Activated CD8-positive, alpha-beta memory T cell treated with anti-CD3 and anti-CD28 coated beads, Interleukin-2, amount 10 ng/mL, durations not matched to agents 7 days and 5 days (primary cell): ENCODE results near the gene CAPN12. TPM values are rescaled to one million over a fixed set of nuclear protein-coding genes. Genes with fewer than 3 reads are reported as not detected.
"Not testable (repeated sequence)": the region's sequence is repeated elsewhere in the genome, so short reads cannot be mapped to it uniquely, and the experiment has no call there.

Experiments used
- ATAC-seq: fragments of 150-1000 bp; cut with Tn5 transposase; one replicate; pipeline ENCODE4 v1.10.0; 2021; ENCODE audit warnings: moderate library complexity
- CTCF ChIA-PET: fragments of 350-600 bp; sonication (Branson Sonifier 250); formaldehyde crosslinking; loops from one replicate; lab custom pipeline; 2021; ENCODE audit warnings: antibody characterized with exemption; lab: Charles Lee
- DNase-seq: peaks from one replicate; pipeline ENCODE4 v3.0.0-alpha.2; 2020
- H3K27ac Mint-ChIP-seq: one replicate; pipeline ENCODE4 v1.8.0; 2021; ENCODE audit warnings: mild to moderate bottlenecking, mixed read lengths
- H3K27me3 Mint-ChIP-seq: one replicate; pipeline ENCODE4 v1.8.0; 2021; ENCODE audit warnings: mixed read lengths
- H3K36me3 Mint-ChIP-seq: one replicate; pipeline ENCODE4 v1.8.0; 2021; ENCODE audit warnings: mild to moderate bottlenecking, mixed read lengths
- H3K4me1 Mint-ChIP-seq: one replicate; pipeline ENCODE4 v1.8.0; 2021; ENCODE audit warnings: mixed read lengths
- H3K4me3 Mint-ChIP-seq: one replicate; pipeline ENCODE4 v1.8.0; 2021; ENCODE audit warnings: mild to moderate bottlenecking, moderate library complexity, mixed read lengths
- H3K9me3 Mint-ChIP-seq: one replicate; pipeline ENCODE4 v1.8.0; 2022; ENCODE audit warnings: low read depth, mixed read lengths
- total RNA-seq, 2 experiments: library from RNA; stranded (reverse); gene quantifications; one replicate each; pipeline ENCODE4 v1.2.3, GENCODE V29; 2021

The CAPN12 gene
- total RNA-seq = 10 to 100 TPM in 1 of 2 experiments, 1 to 10 TPM in 1; 8.4 to 17.5 TPM

- Mint-ChIP-seq H3K9me3 (no peaks in the 10 kb centered on the region), H3K27ac (no peak within 1 kb of the TSS), H3K4me1 (peaks cover 7% of the 10 kb centered on the region), H3K4me3 (no peak within 1 kb of the TSS), H3K36me3 (no peaks in the 10 kb centered on the region), H3K27me3 (peaks cover 2% of the 10 kb centered on the region)
- CTCF ChIA-PET = no interaction called here
- DNase-seq (no peak), ATAC-seq (no peak)
These were observed at the start of gene CAPN12 for GRCh38 chr19:38744298-38744681. Gene CAPN12, minus strand, starts transcription at chr19:38744474. Its CDS starts 309 bp downstream, at chr19:38744165.

DNA sequence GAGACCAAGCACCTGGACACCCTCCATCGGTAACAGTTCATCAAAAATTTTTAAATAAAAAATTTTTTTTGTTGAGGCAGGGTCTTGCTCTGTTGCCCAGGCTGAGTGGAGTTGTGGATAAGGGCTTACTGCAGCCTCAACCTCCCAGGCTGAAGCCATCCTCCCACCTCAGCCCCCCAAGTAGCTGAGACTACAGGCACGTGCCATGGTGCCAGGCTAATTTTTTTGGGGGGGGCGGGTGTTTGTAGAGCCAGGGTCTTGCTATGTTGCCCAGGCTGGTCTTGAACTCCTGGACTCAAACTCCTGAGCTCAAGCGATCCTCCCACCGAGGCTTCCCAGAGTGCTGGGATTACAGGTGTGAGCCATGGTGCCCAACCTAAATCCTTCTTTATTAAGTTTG, 49.4 kb upstream of the CAPN12 start:
- DNase-seq = no peak
- no peak for ATAC-seq
- Mint-ChIP-seq H3K36me3 (no peaks in the 10 kb centered on the region), H3K4me1 (peaks cover 5% of the 10 kb centered on the region), H3K4me3 (no peak overlapping the region), H3K9me3 (no peaks in the 10 kb centered on the region), H3K27ac (no peak overlapping the region), H3K27me3 (peaks cover 6% of the 10 kb centered on the region)
- CTCF ChIA-PET = interaction anchor here (3.0 kb wide), 1 partner anchor 24 kb away, joined by 9 read pairs; no protein-coding TSS in a partner anchor

DNA sequence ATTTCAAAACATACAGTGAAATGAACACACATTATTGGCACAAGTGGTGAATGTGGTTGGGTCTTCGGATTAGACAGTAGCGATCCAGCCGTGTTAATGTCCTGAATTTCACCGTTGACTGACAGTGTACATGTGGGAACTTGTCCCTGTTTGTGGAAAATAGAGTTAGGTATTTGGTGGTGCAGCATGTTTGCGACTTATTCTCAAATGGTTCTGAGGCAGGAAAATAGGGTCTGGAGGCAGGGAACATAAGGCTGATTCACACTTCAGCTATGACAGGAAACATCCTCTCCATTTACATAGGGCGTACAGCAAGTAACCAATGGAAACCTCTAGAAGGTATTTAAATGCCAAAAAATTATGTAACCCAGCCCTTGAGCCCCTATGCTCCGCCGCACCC, 48.9 kb upstream of the CAPN12 start:
- H3K36me3 Mint-ChIP-seq = no peaks in the 10 kb centered on the region
- peaks cover 6% of the 10 kb centered on the region for H3K27me3 Mint-ChIP-seq
- ATAC-seq = no peak
- H3K4me1 Mint-ChIP-seq = peaks cover 5% of the 10 kb centered on the region
- no peak overlapping the region for H3K27ac Mint-ChIP-seq
- H3K4me3 Mint-ChIP-seq = peak overlapping the region; percentile 5
- H3K9me3 Mint-ChIP-seq = no peaks in the 10 kb centered on the region
- no peak for DNase-seq
- CTCF ChIA-PET = interaction anchor here (0.7 to 3.0 kb wide), 4 partner anchors 9 to 137 kb away, joined by 3 to 9 read pairs (median 5); partner anchors contain the start of genes MRPS12 and SARS2

DNA sequence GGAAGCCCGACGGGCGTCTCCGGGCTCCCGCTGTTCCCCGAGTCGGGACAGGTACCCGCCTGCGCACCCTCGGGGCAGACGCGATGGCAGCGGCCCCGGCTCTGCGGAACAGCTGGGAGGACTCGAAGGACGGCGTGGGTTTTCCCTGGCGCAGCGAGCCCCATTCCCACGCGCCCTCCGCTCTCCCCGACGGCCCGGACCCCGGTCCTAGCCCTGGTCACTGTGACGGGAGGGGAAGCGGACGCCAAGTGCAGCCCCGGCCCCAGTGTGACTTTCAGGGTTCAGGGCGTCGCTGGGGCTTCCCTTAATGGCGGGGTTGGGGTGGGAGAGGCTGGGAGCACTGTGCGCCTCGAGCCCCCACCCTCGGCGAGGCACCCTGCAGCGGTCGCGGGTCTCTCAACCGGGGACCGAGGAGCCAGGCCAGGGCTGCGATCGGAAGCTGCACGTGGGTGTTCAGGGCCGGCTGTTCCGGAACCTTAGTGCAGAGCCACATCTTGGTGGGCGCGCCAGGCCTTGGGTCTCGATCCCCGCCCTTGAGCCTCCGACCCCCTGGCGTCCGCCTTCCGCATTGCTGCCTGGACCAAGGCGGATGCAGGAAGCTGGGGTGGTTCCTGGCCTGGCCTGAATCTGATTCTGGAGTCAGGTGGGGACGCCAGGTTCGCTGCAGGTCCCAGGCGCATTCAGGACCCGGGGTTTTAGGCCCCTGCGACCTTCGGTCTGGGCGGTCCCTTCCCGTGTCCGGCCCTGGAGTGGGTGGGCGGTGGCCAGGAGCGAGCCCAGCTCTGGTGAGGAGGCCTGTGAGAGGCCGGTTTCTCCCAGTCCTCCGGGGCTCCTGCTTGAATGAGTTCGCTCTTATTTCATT, 48.2 kb upstream of the CAPN12 start:
- Mint-ChIP-seq H3K36me3 (no peaks in the 10 kb centered on the region), H3K27ac (no peak overlapping the region), H3K4me1 (peaks cover 5% of the 10 kb centered on the region), H3K27me3 (peaks cover 6% of the 10 kb centered on the region), H3K9me3 (no peaks in the 10 kb centered on the region), H3K4me3 (peak overlapping the region; percentile 30)
- peak; percentile 59 for DNase-seq
- ATAC-seq = peak; percentile 47
- CTCF ChIA-PET = interaction anchor here (0.7 to 3.0 kb wide), 4 partner anchors 10 to 138 kb away, joined by 3 to 9 read pairs (median 5); partner anchors contain the start of genes MRPS12 and SARS2

DNA sequence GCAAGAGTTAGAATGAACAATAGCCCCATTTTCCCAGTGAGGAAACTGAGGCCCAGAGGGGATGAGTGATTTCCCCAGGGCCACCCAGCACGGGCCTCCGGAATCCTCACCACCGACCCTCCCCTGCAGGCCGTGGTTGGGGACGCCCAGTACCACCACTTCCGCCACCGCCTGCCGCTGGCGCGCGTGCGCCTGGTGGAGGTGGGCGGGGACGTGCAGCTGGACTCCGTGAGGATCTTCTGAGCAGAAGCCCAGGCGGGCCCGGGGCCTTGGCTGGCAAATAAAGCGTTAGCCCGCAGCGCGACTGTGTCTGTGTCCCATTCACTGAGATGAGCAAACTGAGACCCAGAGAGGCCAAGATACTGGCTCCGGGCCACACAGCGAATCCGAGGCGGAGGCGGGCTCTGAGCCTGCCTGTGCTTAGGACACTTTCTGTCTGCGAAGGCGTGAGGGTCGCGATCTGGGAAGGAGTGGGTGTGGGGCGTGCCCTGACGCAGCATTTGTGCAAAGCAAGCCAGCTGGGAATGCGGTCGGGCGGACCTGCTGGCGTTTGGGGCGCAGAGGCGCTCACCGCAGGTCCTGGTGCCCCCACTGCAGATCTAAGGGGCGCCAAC, 47.3 kb upstream of the CAPN12 start:
- H3K4me3 Mint-ChIP-seq, CTCF ChIA-PET, H3K27me3 Mint-ChIP-seq, H3K36me3 Mint-ChIP-seq, DNase-seq, H3K4me1 Mint-ChIP-seq, H3K27ac Mint-ChIP-seq, H3K9me3 Mint-ChIP-seq: not testable (repeated sequence)
- ATAC-seq = peak; percentile 95

- H3K9me3 Mint-ChIP-seq, H3K4me1 Mint-ChIP-seq, ATAC-seq, H3K4me3 Mint-ChIP-seq, H3K27ac Mint-ChIP-seq, DNase-seq, H3K27me3 Mint-ChIP-seq, H3K36me3 Mint-ChIP-seq, CTCF ChIA-PET: not testable (repeated sequence)
These were observed 46.5 kb upstream of the CAPN12 start for GRCh38 chr19:38790507-38791403.

- Mint-ChIP-seq H3K4me3 (no peak within 1 kb of the TSS), H3K36me3 (no peaks in the 10 kb centered on the region), H3K9me3 (no peaks in the 10 kb centered on the region), H3K27ac (peak within 1 kb of the TSS; percentile 8), H3K27me3 (peaks cover 3% of the 10 kb centered on the region), H3K4me1 (peaks cover 8% of the 10 kb centered on the region)
- no peak for DNase-seq
- CTCF ChIA-PET = no interaction called here
- ATAC-seq = no peak
These were observed 44.4 kb upstream of the CAPN12 start, which contains the start of gene LGALS7B for GRCh38 chr19:38788478-38789243. Gene LGALS7B, plus strand, starts transcription at chr19:38789200. Its CDS starts 27 bp downstream, at chr19:38789227.

DNA sequence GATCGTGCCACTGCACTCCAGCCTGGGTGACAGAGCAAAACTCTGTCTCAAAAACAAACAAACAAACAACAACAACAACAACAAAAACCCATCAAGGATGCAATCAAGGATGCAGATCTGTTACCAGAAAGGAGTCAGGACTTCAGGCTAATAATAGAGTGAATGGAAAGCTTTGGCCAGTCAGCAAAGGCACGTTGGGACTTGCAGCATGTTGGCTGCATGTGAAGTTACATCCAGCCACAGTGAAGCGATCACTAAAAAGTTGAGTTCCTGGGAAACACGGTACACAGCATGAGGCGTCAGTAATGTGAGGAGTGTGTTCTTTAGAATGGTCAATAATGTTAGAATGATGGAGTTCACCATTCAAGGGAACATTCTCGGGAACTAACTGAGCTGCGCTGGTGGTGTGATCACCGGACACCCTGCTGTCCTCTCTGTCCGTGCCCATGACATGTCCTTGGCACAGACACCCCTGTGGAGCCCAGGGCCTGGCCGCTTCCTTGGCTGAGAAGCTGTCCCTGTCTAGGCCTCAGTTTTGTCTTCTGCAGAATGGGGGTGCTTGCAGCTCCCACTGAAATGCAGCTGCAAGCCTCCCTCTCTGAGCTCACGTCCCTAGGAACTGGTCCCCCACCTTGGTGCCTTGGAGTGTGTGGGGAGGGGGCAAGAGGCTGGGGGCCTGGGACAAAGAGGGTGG, 42.4 kb upstream of the CAPN12 start:
- ATAC-seq (no peak), DNase-seq (no peak)
- H3K4me1 Mint-ChIP-seq = peaks cover 5% of the 10 kb centered on the region
- H3K27ac Mint-ChIP-seq = no peak overlapping the region
- H3K9me3 Mint-ChIP-seq = no peaks in the 10 kb centered on the region
- CTCF ChIA-PET = interaction anchor here (0.6 to 0.7 kb wide), 2 partner anchors 17 to 114 kb away, joined by 3 read pairs; no protein-coding TSS in a partner anchor
- no peaks in the 10 kb centered on the region for H3K36me3 Mint-ChIP-seq
- H3K4me3 Mint-ChIP-seq = no peak overlapping the region
- H3K27me3 Mint-ChIP-seq = peaks cover under 1% of the 10 kb centered on the region

- not testable (repeated sequence) for H3K4me3 Mint-ChIP-seq, H3K27ac Mint-ChIP-seq, H3K36me3 Mint-ChIP-seq, H3K27me3 Mint-ChIP-seq, H3K4me1 Mint-ChIP-seq, ATAC-seq, DNase-seq, H3K9me3 Mint-ChIP-seq
- CTCF ChIA-PET = interaction anchor here (0.6 to 0.7 kb wide), 2 partner anchors 16 to 114 kb away, joined by 3 read pairs; no protein-coding TSS in a partner anchor
These were observed 41.8 kb upstream of the CAPN12 start for GRCh38 chr19:38786061-38786460.

GRCh38 chr19:38785187-38785699, 41.0 kb upstream of the CAPN12 start:
- Mint-ChIP-seq H3K27me3 (peaks cover 11% of the 10 kb centered on the region), H3K4me3 (no peak overlapping the region), H3K36me3 (no peaks in the 10 kb centered on the region), H3K4me1 (peaks cover 5% of the 10 kb centered on the region), H3K9me3 (no peaks in the 10 kb centered on the region), H3K27ac (no peak overlapping the region)
- CTCF ChIA-PET = no interaction called here
- ATAC-seq (no peak), DNase-seq (no peak)

- Mint-ChIP-seq H3K27ac (no peak overlapping the region), H3K4me1 (peaks cover 5% of the 10 kb centered on the region), H3K36me3 (no peaks in the 10 kb centered on the region), H3K9me3 (no peaks in the 10 kb centered on the region), H3K4me3 (no peak overlapping the region), H3K27me3 (peaks cover 19% of the 10 kb centered on the region)
- no peak for DNase-seq
- CTCF ChIA-PET = interaction anchor here (1.2 kb wide), 1 partner anchor 15 kb away, joined by 4 read pairs; no protein-coding TSS in a partner anchor
- no peak for ATAC-seq
These were observed 40.0 kb upstream of the CAPN12 start for GRCh38 chr19:38784224-38784623.
